GM12801 (cell line): Measurements from ENCODE around the gene CHERP.

Source experiments
- TF ChIP-seq, protein P1 (sequence below): IDR thresholded peaks from one replicate; pipeline ENCODE4 v1.5.1; 2011; ENCODE audit warnings: control low read depth; ENCODE audit not compliant: insufficient read length; ENCODE audit errors: extremely low read depth

The CHERP gene

DNA sequence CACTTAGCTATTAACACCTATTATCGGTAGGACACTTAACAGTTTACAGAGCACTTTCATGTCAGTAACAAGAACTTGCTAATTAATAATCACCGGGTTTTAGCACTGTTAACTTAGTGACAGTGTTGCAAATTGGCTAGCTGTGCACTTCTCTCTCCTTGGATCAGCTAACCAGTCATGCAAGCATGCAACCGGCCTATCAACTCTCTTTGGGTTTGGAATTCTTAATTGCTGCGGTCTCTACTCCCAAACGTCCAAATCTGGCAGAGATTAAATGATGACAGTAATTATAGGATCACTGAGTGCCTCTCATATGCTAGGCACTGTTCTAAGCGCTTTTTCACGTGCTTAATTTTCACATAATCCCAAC, 71.7 kb downstream of the CHERP start:
- TF ChIP-seq, protein P1, sequence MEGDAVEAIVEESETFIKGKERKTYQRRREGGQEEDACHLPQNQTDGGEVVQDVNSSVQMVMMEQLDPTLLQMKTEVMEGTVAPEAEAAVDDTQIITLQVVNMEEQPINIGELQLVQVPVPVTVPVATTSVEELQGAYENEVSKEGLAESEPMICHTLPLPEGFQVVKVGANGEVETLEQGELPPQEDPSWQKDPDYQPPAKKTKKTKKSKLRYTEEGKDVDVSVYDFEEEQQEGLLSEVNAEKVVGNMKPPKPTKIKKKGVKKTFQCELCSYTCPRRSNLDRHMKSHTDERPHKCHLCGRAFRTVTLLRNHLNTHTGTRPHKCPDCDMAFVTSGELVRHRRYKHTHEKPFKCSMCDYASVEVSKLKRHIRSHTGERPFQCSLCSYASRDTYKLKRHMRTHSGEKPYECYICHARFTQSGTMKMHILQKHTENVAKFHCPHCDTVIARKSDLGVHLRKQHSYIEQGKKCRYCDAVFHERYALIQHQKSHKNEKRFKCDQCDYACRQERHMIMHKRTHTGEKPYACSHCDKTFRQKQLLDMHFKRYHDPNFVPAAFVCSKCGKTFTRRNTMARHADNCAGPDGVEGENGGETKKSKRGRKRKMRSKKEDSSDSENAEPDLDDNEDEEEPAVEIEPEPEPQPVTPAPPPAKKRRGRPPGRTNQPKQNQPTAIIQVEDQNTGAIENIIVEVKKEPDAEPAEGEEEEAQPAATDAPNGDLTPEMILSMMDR: no peak
